HCT116 (cell line): ENCODE results near the gene RUNX2. TPM values are rescaled to one million over a fixed set of nuclear protein-coding genes. Genes with fewer than 3 reads are reported as not detected.

Experiments used
- ATAC-seq: fragments of 200-7000 bp; cut with Tn5 transposase; 2 replicates; pipeline ENCODE4 v1.9.1; 2020; ENCODE audit warnings: mild to moderate bottlenecking, moderate library complexity
- BruUV-seq: library from RNA; stranded (reverse); fragments of 400-500 nt; replicated peaks from 2 replicates; lab custom pipeline; 2021; lab: Mats Ljungman, UMichigan
- CTCF ChIA-PET: fragments of 300-600 bp; sonication (Branson Sonifier 250); formaldehyde crosslinking; loops from one replicate; lab custom pipeline; 2021; ENCODE audit warnings: antibody characterized with exemption; lab: Charles Lee
- POLR2A ChIA-PET: fragments of 300-600, 350-600 bp; sonication (Branson Sonifier 250); formaldehyde crosslinking; loops from one replicate; lab custom pipeline; 2021; ENCODE audit warnings: antibody characterized with exemption; lab: Charles Lee
- RAD21 ChIA-PET, 2 experiments: fragments of 300-600 bp; sonication (Branson Sonifier 250); formaldehyde crosslinking; loops; one replicate each; lab custom pipeline; 2023; ENCODE audit warnings: low total read pairs in 2 of 2; ENCODE audit not compliant: uncharacterized antibody in 2 of 2, unreplicated experiment in 2 of 2, low non-redundant PET in 1 of 2; lab: Charles Lee
- DNase-seq: peaks from one replicate; pipeline ENCODE4 v3.0.0-alpha.2; 2010; ENCODE audit warnings: low read depth, low spot score
- H2AFZ ChIP-seq: fragments of 200-600 bp; shearing (Covaris generic), sonication (generic); 2 replicates; pipeline ENCODE4 v1.6.1; 2017; ENCODE audit warnings: low read depth, mixed run types, mixed read lengths, antibody characterized with exemption, low read length; ENCODE audit not compliant: poor library complexity, severe bottlenecking
- H3K27ac ChIP-seq: 2 replicates; pipeline ENCODE4 v1.5.1; 2012; ENCODE audit warnings: low read depth, low read length
- H3K27me3 ChIP-seq: fragments of 200-600 bp; sonication (generic); 2 replicates; pipeline ENCODE4 v1.6.1; 2016; ENCODE audit warnings: mixed run types, low read length, mixed read lengths; ENCODE audit not compliant: insufficient read depth
- H3K36me3 ChIP-seq, 2 experiments: fragments of 200-500 bp in 1 of 2; fragments of 200-600 bp in 1 of 2; sonication (Bioruptor generic) in 1 of 2; sonication (generic) in 1 of 2; 2 replicates each; pipeline versions ENCODE4 v1.5.1 to v1.6.1; 2014 to 2016; ENCODE audit warnings: low read length in 2 of 2, inconsistent platforms in 1 of 2, mixed read lengths in 1 of 2, mixed run types in 1 of 2; ENCODE audit not compliant: insufficient read depth in 2 of 2, control insufficient read depth in 1 of 2
- H3K4me1 ChIP-seq, 2 experiments: fragments of 200-600 bp in 1 of 2; sonication (generic) in 1 of 2; 2 replicates each; pipeline versions ENCODE4 v1.5.1 to v1.6.1; 2012 to 2017; ENCODE audit warnings: low read length in 2 of 2, inconsistent platforms in 1 of 2, mild to moderate bottlenecking in 1 of 2, mixed read lengths in 1 of 2, mixed run types in 1 of 2, moderate library complexity in 1 of 2; ENCODE audit not compliant: insufficient read depth in 2 of 2, control insufficient read depth in 1 of 2
- H3K4me2 ChIP-seq: fragments of 200-600 bp; sonication (generic); 2 replicates; pipeline ENCODE4 v1.6.1; 2017; ENCODE audit warnings: mixed run types, low read length, mixed read lengths
- H3K4me3 ChIP-seq, 2 experiments: fragments of 200-600 bp in 1 of 2; sonication (generic) in 1 of 2; replicated peaks in 1 of 2; 2 replicates each; pipeline ENCODE4 v1.5.1; 2011 to 2016; ENCODE audit warnings: low read length in 2 of 2, control low read depth in 1 of 2, low read depth in 1 of 2, mild to moderate bottlenecking in 1 of 2, mixed read lengths in 1 of 2, mixed run types in 1 of 2
- H3K79me2 ChIP-seq: fragments of 200-600 bp; sonication (generic); 2 replicates; pipeline ENCODE4 v1.6.1; 2017; ENCODE audit warnings: mild to moderate bottlenecking, mixed run types, low read length, moderate library complexity, mixed read lengths; ENCODE audit not compliant: insufficient read depth
- H3K9ac ChIP-seq: fragments of 200-600 bp; sonication (generic); 2 replicates; pipeline ENCODE4 v1.6.1; 2016; ENCODE audit warnings: low read length, mixed read lengths
- H3K9me2 ChIP-seq: fragments of 200-600 bp; sonication (generic), shearing (Covaris generic); 2 replicates; pipeline ENCODE4 v1.6.1; 2017; ENCODE audit warnings: mixed run types, mild to moderate bottlenecking, moderate library complexity; ENCODE audit not compliant: insufficient read depth
- H3K9me3 ChIP-seq, 2 experiments: fragments of 200-500 bp in 1 of 2; fragments of 200-600 bp in 1 of 2; sonication (Bioruptor generic) in 1 of 2; sonication (generic) in 1 of 2; 2 replicates each; pipeline ENCODE4 v1.6.1; 2014 to 2017; ENCODE audit warnings: low read length in 2 of 2, mixed read lengths in 2 of 2, inconsistent platforms in 1 of 2, low read depth in 1 of 2, mild to moderate bottlenecking in 1 of 2, mixed run types in 1 of 2, moderate library complexity in 1 of 2; ENCODE audit not compliant: control insufficient read depth in 1 of 2, insufficient read depth in 1 of 2
- H4K20me1 ChIP-seq: fragments of 200-600 bp; sonication (generic), shearing (Covaris generic); 2 replicates; pipeline ENCODE4 v1.6.1; 2017; ENCODE audit warnings: mixed run types, mild to moderate bottlenecking, moderate library complexity; ENCODE audit not compliant: insufficient read depth
- ATF3 ChIP-seq: IDR thresholded peaks from 2 replicates; pipeline ENCODE4 v1.6.1; 2012
- CBX3 ChIP-seq: IDR thresholded peaks from 2 replicates; pipeline ENCODE4 v1.6.1; 2012; ENCODE audit warnings: low read depth
- CEBPB ChIP-seq: IDR thresholded peaks from 2 replicates; pipeline ENCODE4 v1.6.1; 2012; ENCODE audit warnings: low read depth
- CTCF ChIP-seq, 3 experiments: fragments of 200-600 bp in 1 of 3; sonication (generic) in 1 of 3; IDR thresholded peaks in 2 of 3; conservative IDR thresholded peaks in 1 of 3; 2 replicates each; pipeline ENCODE4 v1.5.1; 2012 to 2017; ENCODE audit warnings: low read depth in 2 of 3, low read length in 2 of 3, antibody characterized with exemption in 1 of 3, borderline replicate concordance in 1 of 3, control low read depth in 1 of 3, mild to moderate bottlenecking in 1 of 3, mixed read lengths in 1 of 3, mixed run types in 1 of 3, moderate library complexity in 1 of 3; ENCODE audit not compliant: insufficient read depth in 1 of 3
- ELF1 ChIP-seq: IDR thresholded peaks from 2 replicates; pipeline ENCODE4 v1.6.1; 2012; ENCODE audit warnings: low read depth, borderline replicate concordance
- EZH2 ChIP-seq: fragments of 200-600 bp; sonication (generic); IDR thresholded peaks from 2 replicates; pipeline ENCODE4 v1.6.1; 2017; ENCODE audit warnings: antibody characterized with exemption, mixed run types
- FOSL1 ChIP-seq: IDR thresholded peaks from 2 replicates; pipeline ENCODE4 v1.6.1; 2012; ENCODE audit warnings: low read depth
- JUND ChIP-seq: IDR thresholded peaks from 2 replicates; pipeline ENCODE4 v1.6.1; 2012
- MAX ChIP-seq: IDR thresholded peaks from 2 replicates; pipeline ENCODE4 v1.6.1; 2012
- POLR2A ChIP-seq: IDR thresholded peaks from 2 replicates; pipeline ENCODE4 v1.7.0; 2011; ENCODE audit warnings: borderline replicate concordance; ENCODE audit not compliant: insufficient read depth, insufficient read length; ENCODE audit errors: extremely low read depth
- POLR2AphosphoS5 ChIP-seq: IDR thresholded peaks from 2 replicates; pipeline ENCODE4 v1.6.1; 2011; ENCODE audit warnings: mild to moderate bottlenecking, low read depth, low read length, moderate library complexity
- RAD21 ChIP-seq: IDR thresholded peaks from 2 replicates; pipeline ENCODE4 v1.6.1; 2012; ENCODE audit warnings: low read depth, mild to moderate bottlenecking
- SIN3A ChIP-seq: IDR thresholded peaks from 2 replicates; pipeline ENCODE4 v1.6.1; 2012; ENCODE audit warnings: low read depth
- SP1 ChIP-seq: IDR thresholded peaks from 2 replicates; pipeline ENCODE4 v1.6.1; 2012; ENCODE audit warnings: low read depth
- SRF ChIP-seq: IDR thresholded peaks from 2 replicates; pipeline ENCODE4 v1.6.1; 2012; ENCODE audit warnings: low read depth
- TCF7L2 ChIP-seq: IDR thresholded peaks from 2 replicates; pipeline ENCODE4 v1.7.0; 2011; ENCODE audit warnings: borderline replicate concordance, inconsistent platforms; ENCODE audit not compliant: insufficient read depth, insufficient read length; ENCODE audit errors: extremely low read depth
- ZFX ChIP-seq: fragments of 450-650 bp; IDR thresholded peaks from 2 replicates; pipeline ENCODE4 v1.6.1; 2017
- ZNF274 ChIP-seq: fragments of 200-500 bp; sonication (Bioruptor generic); IDR thresholded peaks from 2 replicates; pipeline ENCODE4 v1.6.1; 2014; ENCODE audit warnings: mild to moderate bottlenecking, low read depth, low read length, inconsistent platforms
- intact Hi-C: fragments of 100-400 bp; cut with micrococcal nuclease; formaldehyde crosslinking; loops from 2 replicates; pipeline ENCODE4 v1.10.0; 2022
- total RNA-seq: library from RNA; stranded (reverse); gene quantifications from one replicate; pipeline ENCODE4 v1.2.1, GENCODE V29; 2021; ENCODE audit not compliant: unreplicated experiment
- TF ChIP-seq, protein P1 (sequence below): IDR thresholded peaks from 2 replicates; pipeline ENCODE4 v1.6.1; 2012; ENCODE audit warnings: low read depth
- TF ChIP-seq, protein P2 (sequence below): IDR thresholded peaks from 2 replicates; pipeline ENCODE4 v1.6.1; 2011; ENCODE audit warnings: mild to moderate bottlenecking, low read length, moderate library complexity; ENCODE audit not compliant: insufficient replicate concordance; ENCODE audit errors: extremely low read depth

Gene RUNX2
- total RNA-seq, 1 experiment from 2014 or later, result 1.1 TPM

DNA sequence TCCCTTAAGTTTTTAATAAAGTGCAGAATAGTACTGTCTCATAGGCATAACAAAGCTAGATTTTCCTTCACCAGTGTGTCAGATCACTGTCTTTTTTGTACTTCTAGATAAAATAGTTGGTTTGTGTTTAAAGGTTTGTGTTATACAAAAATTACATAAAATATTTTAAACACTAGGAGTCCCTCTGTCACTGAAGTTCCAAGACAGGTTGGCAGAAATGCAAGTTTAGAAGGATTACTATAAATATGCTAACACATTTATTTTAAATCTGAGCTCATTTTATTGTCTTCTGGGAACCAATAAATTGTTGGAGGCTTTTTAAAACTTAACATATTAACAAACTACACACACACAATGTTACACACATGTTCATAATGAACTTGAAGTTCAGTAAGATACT, 30.8 kb upstream of the RUNX2 start (continued):
- TF ChIP-seq ZNF274, result no peak

DNA sequence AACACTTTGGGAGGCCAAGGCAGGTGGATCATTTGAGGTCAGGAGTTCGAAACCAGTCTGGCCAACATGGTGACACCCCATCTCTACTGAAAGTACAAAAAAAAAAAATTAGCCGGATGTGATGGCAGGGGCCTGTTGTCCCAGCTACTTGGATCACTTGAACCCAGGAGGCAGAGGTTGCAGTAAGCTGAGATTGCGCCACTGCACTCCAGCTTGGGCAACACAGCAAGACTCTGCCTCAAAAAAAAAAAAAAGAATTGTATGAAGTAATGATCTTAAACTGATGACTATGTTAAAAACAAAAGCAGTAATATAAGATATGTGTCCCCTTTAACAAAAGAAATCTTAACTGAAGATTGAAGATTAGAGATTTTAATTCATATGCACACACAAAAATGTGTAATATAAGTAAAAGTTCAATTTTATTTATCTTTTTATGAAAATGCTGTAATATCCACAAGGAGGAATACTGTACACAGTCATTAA, 29.0 kb upstream of the RUNX2 start:
- TF ChIP-seq POLR2AphosphoS5 (no peak), JUND (no peak), SRF (no peak), FOSL1 (no peak), TCF7L2 (no peak), CTCF (IDR thresholded peaks at IDR 0.05 in 2 of 3, conservative IDR thresholded peaks at IDR 0.05 in 1 of 3; ENCODE audit: borderline replicate concordance in 1 of 3, insufficient read depth in 1 of 3, low read depth in 2 of 3, low read length in 2 of 3) (no peak), ZNF274 (no peak), ATF3 (no peak), EZH2 (no peak), ZFX (no peak), SIN3A (no peak), ELF1 (no peak), CEBPB (no peak), POLR2A (no peak), MAX (no peak), SP1 (no peak), CBX3 (no peak), RAD21 (no peak)
- TF ChIP-seq, protein P1, sequence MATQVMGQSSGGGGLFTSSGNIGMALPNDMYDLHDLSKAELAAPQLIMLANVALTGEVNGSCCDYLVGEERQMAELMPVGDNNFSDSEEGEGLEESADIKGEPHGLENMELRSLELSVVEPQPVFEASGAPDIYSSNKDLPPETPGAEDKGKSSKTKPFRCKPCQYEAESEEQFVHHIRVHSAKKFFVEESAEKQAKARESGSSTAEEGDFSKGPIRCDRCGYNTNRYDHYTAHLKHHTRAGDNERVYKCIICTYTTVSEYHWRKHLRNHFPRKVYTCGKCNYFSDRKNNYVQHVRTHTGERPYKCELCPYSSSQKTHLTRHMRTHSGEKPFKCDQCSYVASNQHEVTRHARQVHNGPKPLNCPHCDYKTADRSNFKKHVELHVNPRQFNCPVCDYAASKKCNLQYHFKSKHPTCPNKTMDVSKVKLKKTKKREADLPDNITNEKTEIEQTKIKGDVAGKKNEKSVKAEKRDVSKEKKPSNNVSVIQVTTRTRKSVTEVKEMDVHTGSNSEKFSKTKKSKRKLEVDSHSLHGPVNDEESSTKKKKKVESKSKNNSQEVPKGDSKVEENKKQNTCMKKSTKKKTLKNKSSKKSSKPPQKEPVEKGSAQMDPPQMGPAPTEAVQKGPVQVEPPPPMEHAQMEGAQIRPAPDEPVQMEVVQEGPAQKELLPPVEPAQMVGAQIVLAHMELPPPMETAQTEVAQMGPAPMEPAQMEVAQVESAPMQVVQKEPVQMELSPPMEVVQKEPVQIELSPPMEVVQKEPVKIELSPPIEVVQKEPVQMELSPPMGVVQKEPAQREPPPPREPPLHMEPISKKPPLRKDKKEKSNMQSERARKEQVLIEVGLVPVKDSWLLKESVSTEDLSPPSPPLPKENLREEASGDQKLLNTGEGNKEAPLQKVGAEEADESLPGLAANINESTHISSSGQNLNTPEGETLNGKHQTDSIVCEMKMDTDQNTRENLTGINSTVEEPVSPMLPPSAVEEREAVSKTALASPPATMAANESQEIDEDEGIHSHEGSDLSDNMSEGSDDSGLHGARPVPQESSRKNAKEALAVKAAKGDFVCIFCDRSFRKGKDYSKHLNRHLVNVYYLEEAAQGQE, result no peak
- TF ChIP-seq, protein P2, sequence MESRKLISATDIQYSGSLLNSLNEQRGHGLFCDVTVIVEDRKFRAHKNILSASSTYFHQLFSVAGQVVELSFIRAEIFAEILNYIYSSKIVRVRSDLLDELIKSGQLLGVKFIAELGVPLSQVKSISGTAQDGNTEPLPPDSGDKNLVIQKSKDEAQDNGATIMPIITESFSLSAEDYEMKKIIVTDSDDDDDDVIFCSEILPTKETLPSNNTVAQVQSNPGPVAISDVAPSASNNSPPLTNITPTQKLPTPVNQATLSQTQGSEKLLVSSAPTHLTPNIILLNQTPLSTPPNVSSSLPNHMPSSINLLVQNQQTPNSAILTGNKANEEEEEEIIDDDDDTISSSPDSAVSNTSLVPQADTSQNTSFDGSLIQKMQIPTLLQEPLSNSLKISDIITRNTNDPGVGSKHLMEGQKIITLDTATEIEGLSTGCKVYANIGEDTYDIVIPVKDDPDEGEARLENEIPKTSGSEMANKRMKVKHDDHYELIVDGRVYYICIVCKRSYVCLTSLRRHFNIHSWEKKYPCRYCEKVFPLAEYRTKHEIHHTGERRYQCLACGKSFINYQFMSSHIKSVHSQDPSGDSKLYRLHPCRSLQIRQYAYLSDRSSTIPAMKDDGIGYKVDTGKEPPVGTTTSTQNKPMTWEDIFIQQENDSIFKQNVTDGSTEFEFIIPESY, result no peak
- no TSS peak for BruUV-seq
- intact Hi-C loops, result no loop called here
- Histone ChIP-seq H3K4me1 (no peaks in the 10 kb centered on the region), H3K27ac (no peak overlapping the region), H3K9me3 (no peaks in the 10 kb centered on the region), H3K27me3 (no peaks in the 10 kb centered on the region), H3K4me3 (no peak overlapping the region), H3K36me3 (no peaks in the 10 kb centered on the region), H3K9me2 (no peaks in the 10 kb centered on the region), H4K20me1 (no peaks in the 10 kb centered on the region), H3K4me2 (no peak overlapping the region), H3K79me2 (no peaks in the 10 kb centered on the region), H3K9ac (no peak overlapping the region), H2AFZ (no peak overlapping the region)
- ATAC-seq (no peak), DNase-seq (no peak)
- CTCF ChIA-PET, result no interaction called here
- POLR2A ChIA-PET, result no interaction called here
- RAD21 ChIA-PET, result no interaction called here
